ENCODE measurements around the gene LRIG1.

The LRIG1 gene

GRCh38 chr3:66504850-66505641 lies 4.2 kb upstream of the LRIG1 start:
- DNase-seq: peak; percentile 14

GRCh38 chr3:66502981-66503380 lies 2.2 kb upstream of the LRIG1 start:
- DNase-seq: peak; percentile 7

GRCh38 chr3:66502245-66502874 lies 1.5 kb upstream of the LRIG1 start:
- peak; percentile 35 for DNase-seq

- DNase-seq: no peak
Measured at GRCh38 chr3:66501483-66502244, 842 bp upstream of the LRIG1 start.

GRCh38 chr3:66499881-66500575 lies 794 bp downstream of the LRIG1 start:
- DNase-seq: peak; percentile 55

- DNase-seq: peak; percentile 52
Measured at GRCh38 chr3:66498687-66499621, 1.9 kb downstream of the LRIG1 start.

- peak; percentile 7 for DNase-seq
Measured at GRCh38 chr3:66497985-66498671, 2.7 kb downstream of the LRIG1 start.

GRCh38 chr3:66497288-66497984 lies 3.4 kb downstream of the LRIG1 start:
- DNase-seq: no peak

GRCh38 chr3:66496746-66497145 lies 4.1 kb downstream of the LRIG1 start:
- peak; percentile 23 for DNase-seq

GRCh38 chr3:66496301-66496700 lies 4.5 kb downstream of the LRIG1 start:
- no peak for DNase-seq

- peak; percentile 34 for DNase-seq
Measured at GRCh38 chr3:66495668-66496045, 5.2 kb downstream of the LRIG1 start.

- DNase-seq: no peak
Measured at GRCh38 chr3:66494959-66495667, 5.7 kb downstream of the LRIG1 start.

GRCh38 chr3:66493458-66494099 lies 7.2 kb downstream of the LRIG1 start:
- DNase-seq: peak; percentile 53

- peak; percentile 85 for DNase-seq
Measured at GRCh38 chr3:66492672-66493071, 8.2 kb downstream of the LRIG1 start.

- peak; percentile 15 for DNase-seq
Measured at GRCh38 chr3:66492071-66492470, 8.8 kb downstream of the LRIG1 start.

- DNase-seq: peak; percentile 76
Measured at GRCh38 chr3:66490984-66491383, 9.8 kb downstream of the LRIG1 start.

GRCh38 chr3:66490214-66490613 lies 10.6 kb downstream of the LRIG1 start:
- peak; percentile 34 for DNase-seq

- DNase-seq: no peak
Measured at GRCh38 chr3:66489581-66489980, 11.2 kb downstream of the LRIG1 start.

GRCh38 chr3:66489115-66489514 lies 11.7 kb downstream of the LRIG1 start:
- no peak for DNase-seq

Measured in NCI-H69 (cell line).